GM20000 (cell line): ENCODE measurements around the gene MAK.
"Not testable (repeated sequence)": the region's sequence is repeated elsewhere in the genome, so short reads cannot be mapped to it uniquely, and the experiment has no call there.

Source experiments
- DNase-seq: peaks from one replicate; pipeline ENCODE4 v3.0.0; 2012; ENCODE audit warnings: low spot score
- TF ChIP-seq, protein P1 (sequence below): IDR thresholded peaks from 2 replicates; pipeline ENCODE4 v1.5.1; 2012; ENCODE audit warnings: mild to moderate bottlenecking, control low read depth; ENCODE audit errors: extremely low read depth, missing control alignments

The MAK gene

DNA sequence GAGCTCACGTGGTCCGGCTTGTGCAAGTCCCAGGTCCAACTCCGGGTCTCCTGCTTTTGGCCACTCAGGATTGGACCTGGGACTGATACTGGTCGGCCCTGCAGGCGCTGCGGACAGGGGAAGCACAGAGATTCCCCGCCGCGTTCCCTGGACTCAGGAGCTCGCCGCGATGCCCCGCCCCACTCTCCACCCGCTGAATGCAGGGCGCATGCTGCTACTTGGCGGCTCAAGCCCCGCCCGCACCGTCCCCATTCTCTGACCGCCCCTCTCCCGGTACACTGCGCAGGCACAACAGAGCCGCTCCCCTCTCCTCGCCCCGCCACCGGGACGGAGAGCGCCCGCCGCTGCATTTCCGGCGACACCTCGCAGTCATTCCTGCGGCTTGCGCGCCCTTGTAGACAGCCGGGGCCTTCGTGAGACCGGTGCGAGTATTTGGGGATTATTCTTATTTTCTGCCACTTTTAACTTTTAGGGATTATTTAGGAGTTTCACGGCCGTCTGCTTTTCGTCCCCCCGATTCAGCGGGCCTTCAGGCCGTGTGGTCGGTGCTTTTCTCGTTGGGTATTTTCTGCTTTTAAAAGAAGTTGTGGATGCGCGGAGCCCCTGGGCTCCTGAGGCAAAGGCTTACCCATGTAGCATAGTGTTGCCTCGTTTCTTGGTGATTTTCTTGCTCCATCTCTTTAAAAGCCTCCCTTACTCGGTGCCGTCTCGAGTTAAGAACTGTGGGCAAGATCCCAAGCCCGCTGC is 115.3 kb downstream of the MAK start, which contains the start of gene TMEM14C:
Gene TMEM14C (plus strand): TSS at position 251 of the 747 bp plus-strand sequence. CDS start 1,544 bp downstream, outside the sequence.
- TF ChIP-seq, protein P1, sequence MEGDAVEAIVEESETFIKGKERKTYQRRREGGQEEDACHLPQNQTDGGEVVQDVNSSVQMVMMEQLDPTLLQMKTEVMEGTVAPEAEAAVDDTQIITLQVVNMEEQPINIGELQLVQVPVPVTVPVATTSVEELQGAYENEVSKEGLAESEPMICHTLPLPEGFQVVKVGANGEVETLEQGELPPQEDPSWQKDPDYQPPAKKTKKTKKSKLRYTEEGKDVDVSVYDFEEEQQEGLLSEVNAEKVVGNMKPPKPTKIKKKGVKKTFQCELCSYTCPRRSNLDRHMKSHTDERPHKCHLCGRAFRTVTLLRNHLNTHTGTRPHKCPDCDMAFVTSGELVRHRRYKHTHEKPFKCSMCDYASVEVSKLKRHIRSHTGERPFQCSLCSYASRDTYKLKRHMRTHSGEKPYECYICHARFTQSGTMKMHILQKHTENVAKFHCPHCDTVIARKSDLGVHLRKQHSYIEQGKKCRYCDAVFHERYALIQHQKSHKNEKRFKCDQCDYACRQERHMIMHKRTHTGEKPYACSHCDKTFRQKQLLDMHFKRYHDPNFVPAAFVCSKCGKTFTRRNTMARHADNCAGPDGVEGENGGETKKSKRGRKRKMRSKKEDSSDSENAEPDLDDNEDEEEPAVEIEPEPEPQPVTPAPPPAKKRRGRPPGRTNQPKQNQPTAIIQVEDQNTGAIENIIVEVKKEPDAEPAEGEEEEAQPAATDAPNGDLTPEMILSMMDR: no peak
- peak; percentile 96 for DNase-seq

DNA sequence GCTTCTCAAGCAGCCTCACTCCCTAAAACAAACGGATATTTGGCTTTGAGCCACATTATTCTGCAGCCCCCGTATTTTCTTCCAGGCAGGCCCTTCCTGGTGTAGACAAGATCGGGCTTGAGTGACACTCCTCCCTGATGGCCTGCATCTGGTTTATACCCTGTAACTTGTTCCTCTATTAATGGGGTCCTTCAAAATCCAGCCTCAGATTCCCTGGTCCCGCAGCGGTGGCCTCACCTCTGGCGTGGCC is 115.8 kb downstream of the MAK start:
- DNase-seq: no peak
- TF ChIP-seq, protein P1: no peak

DNA sequence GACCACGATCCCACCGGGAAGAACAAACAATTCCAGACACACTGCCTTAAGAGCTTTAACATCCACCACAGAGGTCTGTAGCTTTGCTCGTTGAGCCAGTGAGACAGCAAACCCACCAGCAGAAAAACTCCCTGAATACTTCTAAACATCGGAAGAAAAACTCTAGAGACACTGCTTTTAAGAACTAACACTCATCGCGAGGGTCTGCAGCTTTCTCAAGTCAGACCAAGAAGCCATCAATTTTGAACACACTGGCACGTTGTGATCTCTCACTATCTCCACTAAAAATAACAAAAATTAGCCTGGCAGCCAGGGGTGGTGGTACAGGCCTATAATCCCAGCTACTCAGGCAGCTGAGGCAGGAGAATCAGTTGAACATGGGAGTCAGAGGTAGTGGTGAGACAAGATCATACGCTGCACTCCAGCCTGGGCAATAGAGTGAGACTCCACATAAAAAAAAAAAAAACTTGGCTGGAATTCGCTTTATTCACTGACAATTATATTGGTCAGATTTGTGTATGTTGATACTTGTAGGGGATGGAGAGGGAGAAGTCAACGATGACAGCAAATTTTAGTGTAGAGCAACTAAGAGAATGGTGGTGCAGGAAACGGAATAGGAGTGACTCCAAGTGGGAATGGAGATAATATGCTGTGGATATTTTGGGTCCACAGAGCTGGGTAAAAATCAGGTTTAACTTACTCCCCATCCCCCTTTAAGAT is 116.3 kb downstream of the MAK start:
- TF ChIP-seq, protein P1: no peak
- peak; percentile 14 for DNase-seq

DNA sequence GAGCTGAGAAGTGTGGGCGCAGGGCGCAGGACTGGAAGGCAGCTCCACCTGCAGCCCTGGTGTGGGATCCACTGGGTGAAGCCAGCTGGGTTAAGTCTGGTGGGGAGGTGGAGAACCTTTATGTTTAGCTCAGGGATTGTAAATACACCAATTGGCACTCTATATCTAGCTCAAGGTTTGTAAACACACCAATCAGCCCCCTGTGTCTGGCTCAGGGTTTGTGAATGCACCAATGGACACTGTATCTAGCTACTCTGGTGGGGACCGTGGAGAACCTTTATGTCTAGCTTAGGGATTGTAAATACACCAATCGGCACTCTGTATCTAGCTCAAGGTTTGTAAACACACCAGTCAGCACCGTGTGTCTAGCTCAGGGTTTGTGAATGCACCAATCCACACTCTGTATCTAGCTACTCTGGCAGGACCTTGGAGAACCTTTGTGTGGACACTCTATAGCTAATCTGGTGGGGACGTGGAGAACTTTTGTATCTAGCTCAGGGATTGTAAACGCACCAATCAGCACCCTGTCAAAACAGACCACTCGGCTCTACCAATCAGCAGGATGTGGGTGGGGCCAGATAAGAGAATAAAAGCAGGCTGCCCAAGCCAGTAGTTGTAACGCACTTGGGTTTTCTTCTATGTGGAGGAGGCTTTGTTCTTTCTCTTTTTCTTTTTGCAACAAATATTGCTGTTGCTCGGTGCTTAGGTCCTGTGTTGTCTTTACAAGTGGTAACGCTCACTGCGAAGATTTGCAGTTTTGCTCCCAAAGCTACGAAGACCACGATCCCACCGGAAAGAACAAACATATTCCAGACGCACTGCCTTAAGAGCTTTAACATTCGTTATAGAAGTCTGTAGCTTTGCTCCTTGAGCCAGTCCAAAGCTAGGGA is 117.1 kb downstream of the MAK start:
- DNase-seq: not testable (repeated sequence)

DNA sequence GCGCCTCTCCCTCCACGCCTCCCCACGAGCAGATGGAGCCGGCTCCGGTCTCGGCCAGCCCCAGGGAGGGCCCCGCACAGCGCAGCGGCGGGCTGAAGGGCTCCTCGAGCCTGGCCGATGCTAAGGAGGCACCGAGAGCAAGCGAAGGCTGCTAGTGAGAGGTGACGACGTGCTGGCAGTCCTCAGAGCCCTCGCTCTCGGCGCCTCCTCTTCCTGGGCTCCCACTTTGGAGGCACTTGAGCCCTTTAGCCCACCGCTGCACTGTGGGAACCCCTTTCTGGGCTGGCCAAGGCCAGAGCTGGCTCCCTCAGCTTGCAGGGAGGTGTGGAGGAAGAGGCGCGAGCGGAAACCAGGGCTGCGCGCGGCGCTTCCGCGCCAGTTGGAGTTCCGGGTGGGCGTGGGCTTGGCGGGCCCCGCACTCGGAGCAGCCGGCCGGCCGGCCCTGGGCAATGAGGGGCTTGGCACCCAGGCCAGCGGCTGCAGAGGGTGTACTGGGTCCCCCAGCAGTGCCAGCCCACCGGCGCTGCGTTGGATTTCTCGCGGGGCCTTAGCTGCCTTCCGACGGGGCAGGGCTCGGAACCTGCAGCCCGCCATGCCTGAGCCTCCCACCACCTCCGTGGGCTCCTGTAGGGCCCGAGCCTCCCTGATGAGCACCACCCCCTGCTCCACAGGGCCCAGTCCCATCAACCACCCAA is 117.9 kb downstream of the MAK start:
- TF ChIP-seq, protein P1: no peak

DNA sequence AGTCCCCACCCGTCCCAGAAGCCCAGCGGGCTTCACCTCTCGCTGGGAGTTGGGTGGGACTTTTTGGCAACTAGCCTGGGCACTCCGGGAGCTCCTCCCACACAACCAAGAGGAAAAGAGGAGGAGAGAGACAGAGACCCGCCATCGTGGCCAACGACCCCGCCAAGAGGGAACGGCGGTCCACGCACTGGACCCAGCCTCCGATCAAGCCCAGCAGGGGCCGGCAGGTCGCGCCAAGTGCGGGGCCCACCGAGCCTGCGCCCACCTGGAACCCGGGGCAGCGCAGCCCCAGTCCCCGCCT is 118.4 kb downstream of the MAK start:
- no peak for DNase-seq
- TF ChIP-seq, protein P1: no peak

More for the DNA sequence above, 117.9 kb downstream of the MAK start:
- peak; percentile 34 for DNase-seq

DNA sequence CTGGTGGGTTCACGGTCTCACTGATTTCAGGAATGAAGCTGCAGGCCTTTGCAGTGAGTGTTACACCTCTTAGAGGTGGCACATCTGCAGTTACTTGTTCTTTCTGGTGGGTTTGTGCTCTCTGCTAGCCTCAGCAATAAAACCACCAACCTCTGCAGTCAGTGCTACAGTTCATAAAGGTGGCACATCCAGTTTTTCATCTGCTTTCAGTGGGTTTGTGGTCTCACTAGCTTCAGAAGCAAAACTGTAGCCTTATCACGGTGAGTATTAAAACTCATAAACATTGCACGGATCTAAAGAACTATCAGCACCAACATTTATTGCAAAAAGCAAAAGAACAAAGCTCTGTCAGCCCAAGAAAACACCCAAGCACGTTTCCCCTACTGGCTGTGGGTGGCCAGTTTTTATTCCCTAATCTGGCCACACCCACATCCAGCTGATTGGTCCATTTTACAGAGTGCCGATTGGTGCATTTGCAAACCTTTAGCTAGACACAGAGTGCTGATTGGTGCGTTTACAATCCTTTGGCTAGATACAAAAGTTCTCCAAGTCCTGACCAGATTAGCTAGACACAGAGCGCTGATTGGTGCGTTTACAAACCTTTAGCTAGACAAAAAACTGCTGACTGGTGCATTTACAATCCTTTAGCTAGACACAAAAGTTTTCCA is 118.9 kb downstream of the MAK start:
- DNase-seq: no peak
- TF ChIP-seq, protein P1: no peak
